KMS-11 (cell line): ENCODE measurements around the gene CD248.
"Not testable (repeated sequence)": the region's sequence is repeated elsewhere in the genome, so short reads cannot be mapped to it uniquely, and the experiment has no call there.

ENCODE experiments used
- H2AFZ ChIP-seq: fragments of 200-600 bp; sonication (generic); 2 replicates; pipeline ENCODE4 v1.6.1; 2016; ENCODE audit warnings: antibody characterized with exemption, mixed run types, low read depth
- H3K27ac ChIP-seq: fragments of 200-600 bp; sonication (generic); 2 replicates; pipeline ENCODE4 v1.6.1; 2016; ENCODE audit warnings: mild to moderate bottlenecking, mixed run types
- H3K27me3 ChIP-seq: fragments of 200-600 bp; sonication (generic); 2 replicates; pipeline ENCODE4 v1.6.1; 2017; ENCODE audit warnings: mild to moderate bottlenecking, low read depth, mixed run types, moderate library complexity; ENCODE audit not compliant: insufficient read depth
- H3K36me3 ChIP-seq: fragments of 200-600 bp; sonication (generic); 2 replicates; pipeline ENCODE4 v1.6.1; 2017; ENCODE audit warnings: mild to moderate bottlenecking, mixed run types; ENCODE audit not compliant: insufficient read depth
- H3K4me1 ChIP-seq: fragments of 200-600 bp; sonication (generic); 2 replicates; pipeline ENCODE4 v1.6.1; 2016; ENCODE audit warnings: mild to moderate bottlenecking, low read depth, mixed run types; ENCODE audit not compliant: poor library complexity, severe bottlenecking
- H3K4me2 ChIP-seq: fragments of 200-600 bp; sonication (generic); 2 replicates; pipeline ENCODE4 v1.7.0; 2016; ENCODE audit warnings: mild to moderate bottlenecking, mixed run types
- H3K4me3 ChIP-seq: fragments of 200-600 bp; sonication (generic); IDR thresholded peaks from 2 replicates; pipeline ENCODE4 v1.6.1; 2017; ENCODE audit warnings: low read depth, low read length, mixed read lengths; ENCODE audit not compliant: insufficient read depth
- H3K79me2 ChIP-seq: fragments of 200-600 bp; sonication (generic); 2 replicates; pipeline ENCODE4 v1.6.1; 2016; ENCODE audit warnings: low read depth, mixed run types; ENCODE audit not compliant: insufficient read depth
- H3K9ac ChIP-seq: fragments of 200-600 bp; sonication (generic); 2 replicates; pipeline ENCODE4 v1.6.1; 2016; ENCODE audit warnings: mild to moderate bottlenecking, mixed run types
- H4K20me1 ChIP-seq: fragments of 200-600 bp; sonication (generic); 2 replicates; pipeline ENCODE4 v1.6.1; 2016; ENCODE audit warnings: mild to moderate bottlenecking, mixed run types; ENCODE audit not compliant: insufficient read depth
- TF ChIP-seq, protein P1 (sequence below): fragments of 200-600 bp; sonication (generic); conservative IDR thresholded peaks from 2 replicates; pipeline ENCODE4 v1.6.1; 2017; ENCODE audit warnings: low read depth, mild to moderate bottlenecking, antibody characterized with exemption, low read length, moderate library complexity, mixed read lengths

Gene CD248

GRCh38 chr11:66321606-66322005 is 4.8 kb upstream of the CD248 start:
- Histone ChIP-seq H3K79me2 (no peaks in the 10 kb centered on the region), H3K4me1 (peaks cover 4% of the 10 kb centered on the region), H2AFZ (no peak overlapping the region), H3K4me3 (no peak overlapping the region), H3K27ac (no peak overlapping the region), H3K4me2 (no peak overlapping the region), H3K36me3 (no peaks in the 10 kb centered on the region), H3K27me3 (no peaks in the 10 kb centered on the region), H4K20me1 (no peaks in the 10 kb centered on the region), H3K9ac (no peak overlapping the region)
- TF ChIP-seq, protein P1, sequence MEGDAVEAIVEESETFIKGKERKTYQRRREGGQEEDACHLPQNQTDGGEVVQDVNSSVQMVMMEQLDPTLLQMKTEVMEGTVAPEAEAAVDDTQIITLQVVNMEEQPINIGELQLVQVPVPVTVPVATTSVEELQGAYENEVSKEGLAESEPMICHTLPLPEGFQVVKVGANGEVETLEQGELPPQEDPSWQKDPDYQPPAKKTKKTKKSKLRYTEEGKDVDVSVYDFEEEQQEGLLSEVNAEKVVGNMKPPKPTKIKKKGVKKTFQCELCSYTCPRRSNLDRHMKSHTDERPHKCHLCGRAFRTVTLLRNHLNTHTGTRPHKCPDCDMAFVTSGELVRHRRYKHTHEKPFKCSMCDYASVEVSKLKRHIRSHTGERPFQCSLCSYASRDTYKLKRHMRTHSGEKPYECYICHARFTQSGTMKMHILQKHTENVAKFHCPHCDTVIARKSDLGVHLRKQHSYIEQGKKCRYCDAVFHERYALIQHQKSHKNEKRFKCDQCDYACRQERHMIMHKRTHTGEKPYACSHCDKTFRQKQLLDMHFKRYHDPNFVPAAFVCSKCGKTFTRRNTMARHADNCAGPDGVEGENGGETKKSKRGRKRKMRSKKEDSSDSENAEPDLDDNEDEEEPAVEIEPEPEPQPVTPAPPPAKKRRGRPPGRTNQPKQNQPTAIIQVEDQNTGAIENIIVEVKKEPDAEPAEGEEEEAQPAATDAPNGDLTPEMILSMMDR: no peak

- H3K36me3 ChIP-seq, H3K9ac ChIP-seq, H4K20me1 ChIP-seq, H3K79me2 ChIP-seq, H3K27me3 ChIP-seq, H3K4me3 ChIP-seq, H3K27ac ChIP-seq, H2AFZ ChIP-seq, H3K4me2 ChIP-seq, H3K4me1 ChIP-seq: not testable (repeated sequence)
Measured at GRCh38 chr11:66320748-66321147, 3.9 kb upstream of the CD248 start.

- H2AFZ ChIP-seq, H3K4me1 ChIP-seq, H3K36me3 ChIP-seq, H3K27me3 ChIP-seq, H3K27ac ChIP-seq, H3K4me2 ChIP-seq, H3K79me2 ChIP-seq, H3K4me3 ChIP-seq, H4K20me1 ChIP-seq, H3K9ac ChIP-seq: not testable (repeated sequence)
Measured at GRCh38 chr11:66320289-66320688, 3.4 kb upstream of the CD248 start.

DNA sequence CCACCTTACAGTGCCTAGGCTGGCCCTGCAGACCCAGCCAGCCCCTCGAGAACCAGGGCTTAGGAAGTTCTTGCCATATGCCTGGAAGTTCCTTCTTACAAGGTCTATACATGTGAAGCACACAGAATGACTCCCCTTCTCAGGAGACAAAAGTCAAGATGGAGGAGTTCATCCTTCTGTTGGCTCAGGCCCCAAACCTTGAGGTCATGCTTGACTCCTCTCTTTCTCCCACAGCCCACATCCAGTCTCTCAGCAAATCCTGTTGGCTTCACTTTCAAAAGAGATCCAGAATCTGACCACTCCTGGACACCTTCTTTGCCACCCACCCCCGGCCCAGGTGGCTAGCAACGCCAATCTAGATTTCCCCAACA is 1.7 kb upstream of the CD248 start:
- Histone ChIP-seq H3K27ac (no peak overlapping the region), H2AFZ (no peak overlapping the region), H3K4me3 (no peak overlapping the region), H3K9ac (no peak overlapping the region), H3K36me3 (no peaks in the 10 kb centered on the region), H3K4me2 (no peak overlapping the region), H4K20me1 (no peaks in the 10 kb centered on the region), H3K79me2 (no peaks in the 10 kb centered on the region), H3K27me3 (peaks cover 2% of the 10 kb centered on the region; the same call in 1 of the 2 replicates), H3K4me1 (peaks cover 4% of the 10 kb centered on the region)
- TF ChIP-seq, protein P1: no peak

DNA sequence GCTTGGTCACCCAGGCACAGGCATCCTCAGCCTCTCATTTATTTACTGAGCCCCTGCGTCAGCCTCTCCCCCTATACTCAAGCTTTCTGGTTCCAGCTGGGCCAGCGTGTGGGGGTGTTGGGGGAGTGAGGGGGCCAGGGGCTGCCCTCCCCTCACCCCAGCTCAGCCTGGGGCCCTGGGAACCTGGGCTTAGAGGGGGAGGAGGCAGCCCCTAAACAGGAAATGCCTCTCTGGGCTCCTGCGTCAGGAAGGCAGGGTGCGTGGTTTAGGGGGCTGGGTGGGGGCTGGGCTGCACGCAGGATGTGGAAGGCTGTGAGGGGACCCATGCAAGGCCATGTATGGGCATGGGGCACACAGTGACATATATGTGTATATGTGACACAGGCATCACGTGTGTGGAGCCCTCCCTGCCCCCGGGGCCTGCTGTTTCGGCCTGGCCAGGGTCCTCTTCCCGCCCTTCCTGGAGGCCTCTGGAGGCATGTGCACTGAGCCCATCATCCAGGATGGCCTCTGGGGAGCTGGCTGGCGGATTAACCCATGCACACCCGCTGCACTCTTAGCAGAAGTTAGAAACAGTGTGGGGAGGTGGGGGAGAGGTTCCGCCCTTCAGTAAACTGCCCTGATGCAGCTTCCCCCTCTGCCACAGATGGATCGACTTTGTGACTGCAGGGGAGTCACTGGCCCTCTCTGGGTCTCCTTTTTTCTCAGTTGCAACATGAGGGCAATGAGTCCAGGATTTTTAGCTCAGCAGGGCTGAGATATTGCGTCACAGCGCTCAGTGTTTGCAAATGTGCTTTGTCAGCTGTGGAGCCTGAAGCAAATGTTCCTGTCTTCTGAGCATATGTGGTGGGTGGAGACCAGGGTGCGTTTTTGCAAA is 1.1 kb upstream of the CD248 start:
- no peak overlapping the region for H3K9ac ChIP-seq
- H3K4me2 ChIP-seq: no peak overlapping the region
- TF ChIP-seq, protein P1: no peak
- no peak overlapping the region for H2AFZ ChIP-seq
- H3K4me3 ChIP-seq: no peak overlapping the region
- H3K27me3 ChIP-seq: peaks cover 2% of the 10 kb centered on the region; the same call in 1 of the 2 replicates
- H3K4me1 ChIP-seq: peaks cover 4% of the 10 kb centered on the region
- no peak overlapping the region for H3K27ac ChIP-seq
- H4K20me1 ChIP-seq: no peaks in the 10 kb centered on the region
- no peaks in the 10 kb centered on the region for H3K36me3 ChIP-seq
- no peaks in the 10 kb centered on the region for H3K79me2 ChIP-seq
